K562 (cell line): ENCODE data around the gene PLEKHN1. TPM values are rescaled to one million over a fixed set of nuclear protein-coding genes. Genes with fewer than 3 reads are reported as not detected.
A peak's percentile ranks its signal among the peaks of the same experiment; 100 is the strongest.

Experiments used
- CHCHD3 ChIP-seq: fragments of 250-450 bp; sonication (Bioruptor Pico); IDR thresholded peaks from 2 replicates; pipeline ENCODE4 v2.1.2; 2022; ENCODE audit warnings: mild to moderate bottlenecking
- GATA2 ChIP-seq: sonication (generic); formaldehyde crosslinking; IDR thresholded peaks from 2 replicates; pipeline ENCODE4 v1.4.0; 2020; ENCODE audit warnings: mild to moderate bottlenecking, missing genetic modification reagents
- GATAD2B ChIP-seq: fragments of 450-650 bp; IDR thresholded peaks from 2 replicates; pipeline ENCODE4 v1.6.1; 2017; ENCODE audit warnings: mild to moderate bottlenecking, borderline replicate concordance
- KDM1A ChIP-seq, 2 experiments: fragments of 450-650 bp; IDR thresholded peaks; 2 replicates each; pipeline ENCODE4 v1.6.1; 2016; ENCODE audit warnings: mild to moderate bottlenecking in 2 of 2
- MYBL2 ChIP-seq, 2 experiments: fragments of 450-650 bp in 1 of 2; sonication (generic) in 1 of 2; formaldehyde crosslinking in 1 of 2; IDR thresholded peaks; 2 replicates each; pipeline versions ENCODE4 v1.6.1 to v1.8.1; 2017 to 2022; ENCODE audit warnings: borderline replicate concordance in 1 of 2, inconsistent platforms in 1 of 2, low read depth in 1 of 2, mild to moderate bottlenecking in 1 of 2, missing genetic modification reagents in 1 of 2, moderate library complexity in 1 of 2
- NFATC3 ChIP-seq: fragments of 450-650 bp; IDR thresholded peaks from 2 replicates; pipeline ENCODE4 v1.6.1; 2017; ENCODE audit warnings: mild to moderate bottlenecking
- NFIX ChIP-seq: fragments of 250-450 bp; sonication (Bioruptor Pico); IDR thresholded peaks from 2 replicates; pipeline ENCODE4 v1.4.0; 2020; ENCODE audit warnings: low read depth, mild to moderate bottlenecking, moderate library complexity
- POLR2H ChIP-seq: IDR thresholded peaks from 2 replicates; pipeline ENCODE4 v1.6.1; 2016; ENCODE audit warnings: missing genetic modification characterization, low read depth, mild to moderate bottlenecking, control low read depth, missing compliant biosample characterization, moderate library complexity
- PURB ChIP-seq: sonication (generic); formaldehyde crosslinking; IDR thresholded peaks from 2 replicates; pipeline ENCODE4 v1.9.0; 2021; ENCODE audit warnings: low read depth, mild to moderate bottlenecking, missing genetic modification reagents
- RBBP5 ChIP-seq: fragments of 200-600 bp; sonication (generic); IDR thresholded peaks from 2 replicates; pipeline ENCODE4 v1.6.1; 2012; ENCODE audit warnings: borderline replicate concordance, mild to moderate bottlenecking, low read length, control low read depth, inconsistent platforms; ENCODE audit not compliant: insufficient read depth, poor library complexity, severe bottlenecking
- RFX1 ChIP-seq: fragments of 450-650 bp; IDR thresholded peaks from 2 replicates; pipeline ENCODE4 v1.6.1; 2016; ENCODE audit warnings: mild to moderate bottlenecking, moderate library complexity
- SMAD1 ChIP-seq: fragments of 150-350 bp; IDR thresholded peaks from 2 replicates; pipeline ENCODE4 v1.6.1; 2014; ENCODE audit warnings: low read length, low read depth; ENCODE audit not compliant: partially characterized antibody
- THAP7 ChIP-seq: fragments of 250-450 bp; sonication (Bioruptor Pico); IDR thresholded peaks from 2 replicates; pipeline ENCODE4 v1.5.0; 2021
- USF1 ChIP-seq: sonication (generic); formaldehyde crosslinking; IDR thresholded peaks from 2 replicates; pipeline ENCODE4 v1.9.0; 2022; ENCODE audit warnings: mild to moderate bottlenecking, missing genetic modification reagents
- ZKSCAN1 ChIP-seq: fragments of 150-350 bp; IDR thresholded peaks from 2 replicates; pipeline ENCODE4 v1.6.1; 2016; ENCODE audit warnings: low read depth, low read length
- ZNF143 ChIP-seq: sonication (generic); formaldehyde crosslinking; IDR thresholded peaks from 2 replicates; pipeline ENCODE4 v1.9.0; 2022; ENCODE audit warnings: mild to moderate bottlenecking, missing genetic modification reagents
- ZNF511 ChIP-seq: sonication (generic); formaldehyde crosslinking; IDR thresholded peaks from 2 replicates; pipeline ENCODE4 v1.8.0; 2022; ENCODE audit warnings: mild to moderate bottlenecking, missing genetic modification reagents
- ZNF551 ChIP-seq: fragments of 250-450 bp; sonication (Bioruptor Pico); IDR thresholded peaks from 2 replicates; pipeline ENCODE4 v1.5.0; 2021; ENCODE audit warnings: mild to moderate bottlenecking, moderate library complexity
- ZNF57 ChIP-seq: fragments of 450-650 bp; formaldehyde crosslinking; IDR thresholded peaks from 2 replicates; pipeline ENCODE4 v1.4.0; 2020; ENCODE audit warnings: mild to moderate bottlenecking, moderate library complexity
- ZNF583 ChIP-seq: fragments of 250-450 bp; sonication (Bioruptor Pico); IDR thresholded peaks from 2 replicates; pipeline ENCODE4 v1.4.0; 2020
- ZNF707 ChIP-seq: fragments of 250-450 bp; sonication (Bioruptor Pico); conservative IDR thresholded peaks from 2 replicates; pipeline ENCODE4 v1.8.0; 2022; ENCODE audit warnings: inconsistent platforms, mild to moderate bottlenecking, moderate library complexity
- polyA plus RNA-seq, 8 experiments: library from polyadenylated mRNA; depleted of rRNA in 4 of 8; stranded (reverse) in 5 of 8; unstranded in 3 of 8; fragments of >200 nt; fragmentation: Nextera tagmentation in 2 of 8; fragmentation: Illumina TruSeq in 1 of 8; extraction: Ambion mirVana in 2 of 8; extraction: Trizol in 1 of 8; gene quantifications; 2 replicates each; pipeline versions ENCODE4 v1.2.1 to v1.2.3, GENCODE V29; 2011 to 2014; ENCODE audit warnings: inconsistent platforms in 1 of 8, missing spikeins in 1 of 8
- total RNA-seq, 7 experiments: library from RNA; depleted of rRNA in 6 of 7; stranded (reverse); fragments of >200 nt in 6 of 7; fragmentation: Illumina TruSeq in 2 of 7; extraction: Trizol in 2 of 7; gene quantifications; 2 replicates each; pipeline versions ENCODE4 v1.2.1 to v1.2.3, GENCODE V29; 2011 to 2021; ENCODE audit warnings: low replicate concordance in 1 of 7
- TF ChIP-seq, protein P1 (sequence below): fragments of 200-800 bp; sonication (Bioruptor generic); IDR thresholded peaks from 2 replicates; pipeline ENCODE4 v1.6.1; 2017; ENCODE audit warnings: missing genetic modification characterization, missing compliant biosample characterization
- TF ChIP-seq, protein P2 (sequence below): fragments of 250-450 bp; sonication (Bioruptor Pico); IDR thresholded peaks from 2 replicates; pipeline ENCODE4 v1.8.0; 2022; ENCODE audit warnings: moderate library complexity, mild to moderate bottlenecking, inconsistent platforms

The PLEKHN1 gene
- total and polyA plus RNA-seq, 9 of the 15 experiments (the other 6 are each of a cell fraction or from before 2014, with no cell fraction given) = 0.07 to 1.5 (median 0.13) TPM; not detected in 2

DNA sequence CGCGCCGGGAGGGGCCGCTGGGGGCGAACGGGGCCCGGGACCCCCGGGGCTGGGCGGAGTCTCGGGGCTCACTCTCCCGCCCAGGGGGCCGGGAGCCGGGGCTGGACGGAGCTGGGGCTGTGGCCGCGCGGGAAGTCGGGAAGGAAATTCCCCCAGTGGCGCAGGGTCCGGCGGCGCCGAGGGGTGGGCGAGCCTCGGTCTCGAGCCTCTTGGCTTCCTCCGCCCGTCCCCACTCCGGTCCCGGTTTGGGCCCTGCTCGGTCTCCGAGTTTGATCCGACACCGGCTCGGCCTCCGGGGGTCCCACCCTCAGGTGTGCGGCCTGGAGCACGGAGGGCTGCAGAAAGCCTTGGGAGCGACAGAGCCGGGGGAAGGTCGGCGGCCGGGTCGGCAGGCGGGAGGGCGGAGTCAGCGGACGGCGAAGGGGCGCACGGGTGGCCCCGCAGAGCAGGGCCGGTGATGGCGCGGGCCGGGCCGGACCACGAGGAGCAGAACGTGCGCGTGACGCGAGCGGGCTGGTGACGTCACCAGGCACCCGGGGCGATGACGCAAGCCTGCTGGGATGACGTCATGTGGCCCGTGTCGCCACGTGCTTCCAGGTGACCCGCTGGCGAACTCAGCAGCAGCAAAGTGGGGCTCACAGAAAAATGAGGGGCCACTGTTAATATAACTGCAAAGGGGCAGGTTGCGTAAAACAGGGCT, 34.2 kb downstream of the PLEKHN1 start (continued):
- TF ChIP-seq ZNF511 (CRISPR knock-in tag) (no peak; the same call in none of the 2 replicates), ZNF707 (CRISPR knock-in tag) (no peak), RBBP5 (no peak), THAP7 (no peak), NFIX (CRISPR knock-in tag) (0 out of 2 replicates have a peak, but pooled peaks have one; percentile 12), ZKSCAN1 (peak; percentile 53; the same call in 1 of the 2 replicates), RFX1 (no peak), NFATC3 (0 out of 2 replicates have a peak, but pooled peaks have one; percentile 40), ZNF551 (CRISPR knock-in tag) (no peak), GATA2 (CRISPR knock-in tag) (no peak), ZNF143 (CRISPR knock-in tag) (peak; percentile 64; the same call in 1 of the 2 replicates), ZNF57 (CRISPR knock-in tag) (0 out of 2 replicates have a peak, but pooled peaks have one; percentile 12), ZNF583 (CRISPR knock-in tag) (peak; percentile 87), POLR2H (no peak), MYBL2 (IDR thresholded peaks at IDR 0.05; ENCODE audit: low read depth) (no peak), MYBL2 (CRISPR knock-in tag; IDR thresholded peaks at IDR 0.05; ENCODE audit: borderline replicate concordance) (no peak; the same call in 1 of the 2 replicates), KDM1A (IDR thresholded peaks at IDR 0.05) (peak; percentile 59 to 83; a peak in 3 of 4 replicates), USF1 (peak; percentile 96), SMAD1 (no peak), PURB (CRISPR knock-in tag) (no peak), CHCHD3 (CRISPR knock-in tag) (no peak), GATAD2B (peak; percentile 89)
- TF ChIP-seq, protein P1, sequence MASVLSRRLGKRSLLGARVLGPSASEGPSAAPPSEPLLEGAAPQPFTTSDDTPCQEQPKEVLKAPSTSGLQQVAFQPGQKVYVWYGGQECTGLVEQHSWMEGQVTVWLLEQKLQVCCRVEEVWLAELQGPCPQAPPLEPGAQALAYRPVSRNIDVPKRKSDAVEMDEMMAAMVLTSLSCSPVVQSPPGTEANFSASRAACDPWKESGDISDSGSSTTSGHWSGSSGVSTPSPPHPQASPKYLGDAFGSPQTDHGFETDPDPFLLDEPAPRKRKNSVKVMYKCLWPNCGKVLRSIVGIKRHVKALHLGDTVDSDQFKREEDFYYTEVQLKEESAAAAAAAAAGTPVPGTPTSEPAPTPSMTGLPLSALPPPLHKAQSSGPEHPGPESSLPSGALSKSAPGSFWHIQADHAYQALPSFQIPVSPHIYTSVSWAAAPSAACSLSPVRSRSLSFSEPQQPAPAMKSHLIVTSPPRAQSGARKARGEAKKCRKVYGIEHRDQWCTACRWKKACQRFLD (CRISPR knock-in tag) = peak; percentile 87
- TF ChIP-seq, protein P2, sequence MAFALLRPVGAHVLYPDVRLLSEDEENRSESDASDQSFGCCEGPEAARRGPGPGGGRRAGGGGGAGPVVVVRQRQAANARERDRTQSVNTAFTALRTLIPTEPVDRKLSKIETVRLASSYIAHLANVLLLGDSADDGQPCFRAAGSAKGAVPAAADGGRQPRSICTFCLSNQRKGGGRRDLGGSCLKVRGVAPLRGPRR (CRISPR knock-in tag) = no peak; the same call in 1 of the 2 replicates
